ENCODE measurements around the gene EPHA6. TPM values are rescaled to one million over a fixed set of nuclear protein-coding genes. Genes with fewer than 3 reads are reported as not detected.

The EPHA6 gene
- total RNA-seq, 4 donors from 2014 or later, result 0.94 to 1.8 (median 1.00) TPM

- no peak for TF ChIP-seq CTCF (IDR thresholded peaks at IDR 0.05; ENCODE audit: low read depth)
Measured at GRCh38 chr3:97257942-97258697, 443.7 kb downstream of the EPHA6 start.

- TF ChIP-seq CTCF (IDR thresholded peaks at IDR 0.05; ENCODE audit: low read depth), result no peak
Measured at GRCh38 chr3:97259263-97259662, 444.9 kb downstream of the EPHA6 start.

GRCh38 chr3:97264180-97264579 lies 449.8 kb downstream of the EPHA6 start:
- no peak for TF ChIP-seq CTCF (IDR thresholded peaks at IDR 0.05; ENCODE audit: low read depth)

- TF ChIP-seq CTCF (IDR thresholded peaks at IDR 0.05; ENCODE audit: low read depth), result no peak
Measured at GRCh38 chr3:97265237-97266005, 451.0 kb downstream of the EPHA6 start.

- TF ChIP-seq CTCF (IDR thresholded peaks at IDR 0.05; ENCODE audit: low read depth), result no peak
Measured at GRCh38 chr3:97269202-97269601, 454.8 kb downstream of the EPHA6 start.

- TF ChIP-seq CTCF (IDR thresholded peaks at IDR 0.05; ENCODE audit: low read depth), result no peak
Measured at GRCh38 chr3:97277708-97278107, 463.3 kb downstream of the EPHA6 start.

- TF ChIP-seq CTCF (IDR thresholded peaks at IDR 0.05; ENCODE audit: low read depth), result no peak
Measured at GRCh38 chr3:97278506-97278905, 464.1 kb downstream of the EPHA6 start.
